ENCODE data around the gene SIPA1L3.
A peak's percentile ranks its signal among the peaks of the same experiment; 100 is the strongest.
"Not testable (repeated sequence)": the region's sequence is repeated elsewhere in the genome, so short reads cannot be mapped to it uniquely, and the experiment has no call there.

The SIPA1L3 gene

DNA sequence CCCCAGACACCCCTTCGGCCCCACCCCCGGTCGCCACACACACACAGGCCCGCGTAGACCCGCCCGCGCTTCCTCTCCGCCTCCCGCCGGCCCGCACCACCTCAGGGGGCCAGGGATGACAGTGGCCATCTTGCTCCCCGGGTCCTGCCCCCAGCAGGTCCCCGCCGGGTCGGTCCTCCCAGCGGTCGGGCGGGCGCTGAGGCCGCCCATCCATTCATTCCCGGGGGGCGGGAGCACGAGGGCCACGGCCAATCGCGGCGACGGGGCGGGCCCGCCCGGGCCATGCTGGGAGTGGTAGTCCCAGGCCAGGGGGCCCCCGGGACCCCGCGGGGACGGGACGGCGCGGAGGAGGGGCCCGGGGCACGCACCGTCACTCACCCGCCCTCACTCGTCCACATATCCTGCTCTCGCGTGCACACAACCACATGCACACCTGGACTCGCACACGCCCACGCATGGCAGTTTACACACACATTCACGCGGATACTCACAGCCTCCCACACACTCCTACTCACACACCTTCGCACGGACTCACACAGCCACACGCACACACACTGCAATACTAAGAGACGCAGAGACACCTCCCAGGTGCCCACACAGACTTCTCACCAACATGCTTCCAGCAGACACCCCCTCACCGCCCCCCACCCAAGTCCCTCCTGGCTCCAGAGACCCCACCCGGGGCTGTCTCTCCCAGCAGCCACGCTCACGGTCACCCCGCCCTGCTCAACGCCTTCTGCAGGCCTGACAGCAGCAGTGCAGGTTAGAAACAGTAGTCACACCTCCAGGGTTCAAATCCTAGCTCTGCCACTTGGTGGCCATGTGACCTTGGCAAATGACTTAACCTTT, 317.2 kb downstream of the SIPA1L3 start, which contains the start of gene DPF1:
DPF1 (minus strand) TSS at position 209 of the 849 bp plus-strand sequence; CDS start at position 129, 80 bp downstream.
- peak; percentile 14 for DNase-seq

DNA sequence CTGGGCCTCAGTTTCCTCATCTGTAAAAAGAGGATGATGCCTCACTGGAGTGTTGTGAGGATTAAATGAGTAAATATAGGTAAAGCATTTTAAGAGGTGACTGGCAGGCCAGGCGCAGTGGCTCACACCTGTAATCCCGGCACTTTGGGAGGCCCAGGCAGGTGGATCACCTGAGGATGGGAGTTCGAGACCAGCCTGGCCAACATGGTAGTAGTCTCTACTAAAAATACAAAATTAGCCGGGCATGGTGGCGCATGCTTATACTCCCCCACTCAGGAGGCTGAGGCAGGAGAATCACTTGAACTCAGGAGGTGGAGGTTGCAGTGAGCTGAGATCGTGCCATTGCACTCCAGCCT, 317.8 kb downstream of the SIPA1L3 start:
- not testable (repeated sequence) for DNase-seq

DNA sequence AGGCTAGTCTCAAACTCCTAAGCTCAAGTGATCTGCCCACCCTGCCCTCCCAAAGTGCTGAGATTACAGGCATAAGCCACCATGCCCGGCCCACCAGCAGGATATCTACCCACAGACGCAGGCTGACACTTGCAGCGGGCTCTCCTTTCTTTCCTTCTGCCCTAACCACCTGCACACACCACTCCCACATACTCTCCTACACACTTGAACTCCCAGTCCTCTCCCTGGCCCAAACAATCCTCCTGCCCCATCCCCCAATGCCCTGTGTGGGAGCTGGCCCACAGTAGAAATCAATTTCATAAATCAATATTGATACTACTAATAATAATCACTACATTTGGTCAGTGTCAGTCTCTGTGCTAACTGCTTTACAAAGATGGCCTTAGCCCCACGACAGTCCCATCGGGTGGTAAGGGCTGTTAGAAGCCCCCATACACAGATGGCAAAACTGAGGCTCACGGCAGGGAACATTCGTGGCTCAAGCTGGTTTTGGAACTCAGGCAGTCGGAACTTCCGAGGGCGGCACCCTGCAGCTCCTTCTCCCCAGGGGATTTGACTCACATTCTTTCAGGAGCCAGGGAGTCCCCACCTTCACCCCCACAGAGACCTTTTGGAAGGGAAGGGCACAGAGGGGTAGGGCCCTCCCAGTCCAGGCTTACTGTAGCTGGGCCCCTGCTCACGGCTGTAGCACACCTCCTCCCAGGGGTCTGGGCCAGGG, 320.4 kb downstream of the SIPA1L3 start:
- DNase-seq, result no peak

DNA sequence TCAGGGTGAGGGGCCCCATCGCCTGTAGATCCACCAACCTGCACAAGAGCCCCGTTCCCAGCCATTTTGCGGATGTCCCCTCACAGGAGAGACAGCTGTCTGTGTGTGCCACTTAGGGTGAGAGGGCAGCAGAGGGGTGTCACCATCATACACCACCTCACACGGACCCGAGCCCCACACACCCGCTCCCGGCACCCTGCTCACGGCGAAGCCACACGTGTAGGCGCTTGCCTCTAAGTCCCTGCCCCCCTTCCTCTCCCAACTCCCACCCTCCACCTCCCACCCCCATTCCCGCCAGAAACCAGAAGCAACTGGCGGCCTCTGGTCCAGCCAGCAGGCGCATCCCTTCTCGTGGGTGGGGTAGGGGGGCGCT, 321.0 kb downstream of the SIPA1L3 start:
- no peak for DNase-seq

DNA sequence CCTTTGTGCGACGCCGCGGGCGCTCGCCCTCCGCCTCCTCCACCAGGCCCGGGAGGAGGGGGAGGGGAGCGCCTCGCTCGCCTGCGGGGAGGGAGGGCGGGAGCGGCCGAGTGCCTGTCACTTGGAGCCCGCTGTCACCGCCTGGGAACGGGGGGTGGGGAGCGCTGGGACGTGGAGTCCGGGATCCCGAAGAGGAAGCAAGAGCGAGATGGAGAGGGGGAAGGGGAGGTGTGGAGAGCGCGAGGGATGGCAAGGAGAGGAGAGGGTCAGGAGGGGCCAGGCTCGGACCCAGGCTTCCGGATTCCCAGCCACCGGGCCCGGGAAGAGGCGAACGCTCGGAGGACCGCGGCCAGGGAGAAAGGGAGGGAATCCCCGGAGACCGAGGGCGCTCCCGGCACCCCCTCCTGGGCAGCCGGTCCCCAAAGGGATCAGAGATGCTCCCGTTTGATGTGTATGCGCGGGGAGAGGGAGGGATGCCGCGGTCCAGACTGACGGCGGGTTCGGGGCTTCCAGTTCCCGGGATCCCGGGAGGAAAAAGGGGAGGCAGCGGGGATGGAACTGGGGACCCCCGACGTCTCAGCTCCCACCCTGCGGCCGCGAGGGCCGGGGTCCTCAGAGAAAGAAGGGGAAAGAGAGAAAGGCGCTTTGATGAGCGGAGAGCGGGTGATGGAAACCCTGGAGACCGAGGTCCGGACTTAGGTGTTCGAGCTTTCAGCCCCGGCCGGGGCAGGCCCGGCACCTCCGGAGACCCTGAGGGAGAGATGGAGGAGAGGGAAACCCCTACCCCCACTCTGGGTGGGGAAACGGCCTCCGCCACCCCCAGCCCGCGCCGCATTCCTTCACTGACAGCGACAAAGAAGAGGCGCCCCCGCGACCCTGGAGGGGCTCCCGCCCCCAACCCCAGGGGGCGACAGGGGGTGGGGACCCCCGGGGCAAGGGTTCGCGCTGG, 321.8 kb downstream of the SIPA1L3 start:
- no peak for DNase-seq

DNA sequence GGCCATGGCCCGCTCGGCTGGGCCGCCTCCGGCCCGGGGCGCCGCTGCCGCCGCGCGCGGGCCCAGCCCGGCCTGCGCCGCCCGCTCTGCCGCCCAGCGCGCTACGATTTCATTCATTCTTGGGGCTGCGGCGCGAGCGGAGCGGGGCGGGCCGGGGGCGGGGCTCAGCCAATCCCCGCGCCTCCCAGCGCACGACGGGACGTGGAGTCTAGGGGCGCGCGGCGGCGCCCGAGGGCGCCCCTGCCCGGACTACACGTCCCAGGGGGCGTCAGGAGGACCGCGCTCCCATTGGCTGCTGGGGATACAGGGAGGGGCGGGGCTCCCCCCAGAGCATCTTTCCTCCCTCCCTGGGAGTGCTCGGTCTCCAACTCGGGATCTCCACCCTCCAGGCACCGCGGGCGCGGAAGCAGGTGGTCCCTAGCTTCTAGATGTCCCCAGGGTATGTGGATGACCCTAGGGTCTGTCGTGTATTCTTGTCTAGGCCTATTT, 322.6 kb downstream of the SIPA1L3 start:
- peak; percentile 46 for DNase-seq

DNA sequence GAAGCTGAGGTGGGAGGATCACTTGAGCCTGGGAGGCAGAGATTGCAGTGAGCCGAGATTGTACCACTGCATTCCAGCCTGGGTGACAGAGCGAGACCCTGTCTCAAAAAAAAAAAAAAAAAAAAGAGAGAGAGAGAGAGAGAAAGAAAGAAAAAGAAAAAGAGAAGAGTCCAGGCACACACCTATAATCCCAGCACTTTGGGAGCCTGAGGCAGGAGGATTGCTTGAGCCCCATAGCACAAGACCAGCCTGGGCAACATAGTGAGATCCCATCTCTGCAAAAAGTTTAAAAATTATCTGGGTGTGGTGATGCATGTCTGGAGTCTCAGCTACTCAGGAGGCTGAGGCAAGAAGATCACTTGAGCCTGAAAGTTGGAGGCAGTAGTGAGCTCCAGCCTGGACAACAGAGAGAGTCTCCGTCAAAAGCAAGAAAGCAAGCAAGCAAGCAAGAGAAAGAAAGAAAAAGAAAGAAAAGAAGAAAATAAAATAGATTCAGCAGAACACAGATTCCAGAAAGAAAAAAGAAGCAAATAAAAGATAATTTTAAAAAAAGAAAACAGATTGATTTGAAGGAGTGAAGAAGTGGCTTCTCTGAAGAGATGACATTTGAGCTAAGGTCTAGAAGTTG, 323.6 kb downstream of the SIPA1L3 start:
- not testable (repeated sequence) for DNase-seq

DNA sequence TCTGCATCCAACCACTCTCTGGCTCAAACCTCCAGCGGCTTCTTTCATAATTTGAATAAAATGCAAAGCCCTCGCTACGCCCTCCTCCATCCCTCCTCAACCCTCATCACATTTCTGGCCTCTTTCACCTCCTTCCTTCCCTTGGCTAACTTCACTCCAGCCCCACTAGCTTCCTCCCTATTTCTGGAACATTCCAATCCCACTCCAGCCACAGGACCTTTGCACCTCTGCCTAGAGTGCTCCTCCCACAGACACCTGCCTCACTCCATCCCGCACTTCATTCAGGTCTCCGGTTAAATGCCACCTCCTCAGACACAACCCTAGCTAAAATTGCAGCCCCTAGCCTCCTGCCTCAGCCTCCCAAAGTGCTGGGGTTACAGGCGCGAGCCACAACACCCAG, 324.9 kb downstream of the SIPA1L3 start:
- no peak for DNase-seq

DNA sequence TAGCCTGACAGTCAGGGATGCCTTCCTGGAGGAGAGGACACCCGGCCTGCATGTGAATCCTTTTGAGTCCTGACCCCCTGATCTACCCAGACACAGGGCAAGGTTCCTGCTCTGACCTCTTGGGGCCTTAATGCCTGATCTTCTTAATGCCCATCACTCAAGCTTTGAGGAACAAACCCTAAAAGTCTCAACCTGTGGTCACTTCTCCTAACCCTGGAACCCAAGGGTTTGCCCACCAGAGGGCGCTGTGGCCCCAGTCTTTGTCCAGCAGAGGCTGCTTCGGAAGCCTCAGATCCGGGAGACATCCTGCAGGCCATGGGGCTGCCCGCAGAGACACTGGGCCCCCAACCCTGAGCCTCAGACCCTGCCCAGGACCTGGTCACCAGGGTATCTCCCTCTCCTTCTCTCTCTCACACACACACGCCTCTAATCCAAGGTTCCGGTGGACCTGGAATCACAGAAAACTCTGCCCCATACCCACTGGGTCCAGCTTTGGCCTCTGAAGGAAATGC, 326.8 kb downstream of the SIPA1L3 start:
- peak; percentile 66 for DNase-seq

DNA sequence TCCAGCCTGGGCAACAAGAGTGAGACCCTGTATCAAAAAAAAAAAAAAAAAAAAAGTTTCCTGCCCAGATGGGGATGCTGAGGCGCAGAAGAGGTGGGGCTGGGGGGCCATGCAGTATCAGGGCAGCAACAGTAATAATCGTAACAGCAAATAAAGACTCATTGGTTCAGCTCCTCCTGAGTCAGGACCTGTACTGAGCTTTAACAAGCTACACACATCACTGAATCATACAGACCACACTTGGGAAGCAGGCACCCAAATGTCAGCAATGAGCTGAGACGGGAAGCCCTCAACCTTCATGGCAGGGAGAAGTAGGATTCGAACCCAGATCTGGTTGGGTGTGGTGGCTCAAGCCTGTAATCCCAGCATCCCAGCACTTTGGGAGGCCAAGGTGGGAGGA, 327.6 kb downstream of the SIPA1L3 start:
- DNase-seq, result no peak

DNA sequence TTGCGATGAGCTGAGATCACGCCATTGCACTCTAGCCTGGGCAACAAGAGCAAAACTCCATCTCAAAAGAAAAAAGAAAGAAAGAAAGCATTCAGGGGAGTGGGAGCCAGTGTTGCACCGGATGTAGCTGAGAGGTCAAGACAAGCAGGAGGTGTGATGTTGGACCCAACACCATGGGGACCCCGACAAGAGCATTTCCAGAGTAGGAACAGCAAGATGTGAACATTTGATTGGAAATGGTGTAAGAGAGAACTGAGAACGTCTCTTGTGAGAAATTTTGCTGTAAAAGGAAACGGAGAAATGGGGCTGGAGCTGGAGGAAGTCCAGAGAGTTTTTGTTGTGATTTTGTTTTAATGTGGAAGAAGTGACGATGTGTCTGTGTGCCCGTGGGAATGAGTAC, 332.8 kb downstream of the SIPA1L3 start:
- no peak for DNase-seq

DNA sequence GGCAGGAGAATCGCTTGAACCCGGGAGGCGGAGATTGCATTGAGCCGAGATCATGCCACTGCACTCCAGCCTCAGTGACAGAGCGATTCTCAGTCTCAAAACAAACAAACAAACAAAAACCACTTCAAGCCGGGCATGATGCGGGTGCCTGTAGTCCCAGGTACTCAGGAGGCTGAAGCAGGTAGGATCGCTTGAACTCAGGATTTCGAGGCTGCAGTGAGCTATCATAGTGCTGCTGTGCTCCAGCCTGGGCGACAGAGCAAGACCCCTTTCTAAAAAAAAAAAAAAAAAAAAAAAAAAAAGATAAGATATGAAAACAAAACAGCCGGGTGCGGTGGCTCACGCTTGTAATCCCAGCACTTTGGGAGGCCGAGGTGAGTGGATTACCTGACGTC, 336.3 kb downstream of the SIPA1L3 start:
- DNase-seq, result no peak

DNA sequence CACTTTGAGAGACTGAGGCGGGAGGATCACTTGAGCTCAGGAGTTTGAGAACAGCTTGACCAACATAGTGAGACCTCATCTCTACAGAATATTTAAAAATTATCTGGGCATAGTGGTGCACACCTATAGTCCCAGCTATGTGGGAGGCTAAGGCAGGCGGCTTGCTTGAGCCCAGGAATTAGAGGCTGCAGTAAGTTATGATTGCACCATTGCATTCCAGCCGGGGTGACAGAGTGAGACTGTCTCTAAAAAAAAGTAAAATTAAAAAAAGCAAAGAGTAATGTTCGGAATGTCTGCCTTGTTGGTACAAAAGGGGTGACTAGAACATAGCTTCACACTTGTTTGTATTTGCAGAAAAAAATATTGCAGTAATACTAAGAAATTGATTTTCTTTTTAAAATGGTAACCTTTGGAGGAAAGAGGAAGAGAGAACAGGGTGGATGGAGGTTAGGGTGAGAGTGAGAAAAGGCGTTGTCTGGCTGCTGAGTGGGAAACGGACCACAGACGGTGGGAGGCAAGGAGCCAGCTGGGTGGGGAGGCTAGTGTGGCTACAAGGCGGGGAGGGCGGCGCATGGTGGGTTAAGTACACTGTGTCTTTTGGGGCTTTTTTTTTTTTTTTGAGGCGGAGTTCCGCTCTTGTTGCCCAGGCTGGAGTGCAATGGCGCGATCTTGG, 339.0 kb downstream of the SIPA1L3 start:
- no peak for DNase-seq

DNA sequence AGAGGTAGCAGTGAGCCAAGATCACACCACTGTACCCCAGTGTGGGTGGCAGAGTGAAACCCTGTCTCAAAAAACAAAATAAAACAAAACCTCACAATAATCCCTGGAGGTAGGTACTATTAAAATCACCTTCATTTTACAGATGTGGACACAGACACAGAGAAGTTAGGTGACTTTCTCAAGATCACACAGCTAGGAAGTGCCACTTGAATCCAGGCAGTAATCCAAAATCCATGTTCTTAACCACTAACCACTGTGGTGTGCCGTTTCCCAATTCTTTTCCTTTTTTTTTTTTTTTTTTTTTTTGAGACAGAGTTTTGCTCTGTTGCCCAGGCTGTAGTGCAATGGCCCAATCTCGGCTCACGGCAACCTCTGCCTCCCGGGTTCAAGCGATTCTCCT, 340.1 kb downstream of the SIPA1L3 start:
- DNase-seq, result no peak

DNA sequence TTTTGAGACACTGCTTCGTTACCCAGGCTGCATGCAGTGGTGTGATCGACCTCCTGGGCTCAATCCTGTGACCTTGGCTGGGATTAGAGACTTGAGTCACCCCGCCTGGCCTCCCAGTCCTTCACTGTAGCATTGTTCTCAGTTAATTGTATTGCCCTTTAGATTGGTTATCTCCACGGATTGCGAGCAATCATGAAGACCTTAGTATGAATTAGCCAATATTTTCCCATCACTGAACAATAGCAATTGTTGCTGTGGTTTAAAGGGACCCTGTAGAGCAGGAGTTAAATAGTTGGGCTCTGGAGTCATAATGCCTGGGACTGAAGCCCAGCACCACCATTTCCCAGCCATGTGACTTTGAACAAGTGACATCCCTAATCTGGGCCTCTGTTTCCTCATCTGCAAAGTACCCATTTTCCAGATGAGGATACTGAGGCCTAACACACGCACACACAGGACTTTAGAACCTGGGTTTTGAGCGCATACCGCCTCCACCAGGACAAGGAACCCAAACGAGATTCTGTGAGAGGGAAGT, 340.8 kb downstream of the SIPA1L3 start:
- no peak for DNase-seq

DNA sequence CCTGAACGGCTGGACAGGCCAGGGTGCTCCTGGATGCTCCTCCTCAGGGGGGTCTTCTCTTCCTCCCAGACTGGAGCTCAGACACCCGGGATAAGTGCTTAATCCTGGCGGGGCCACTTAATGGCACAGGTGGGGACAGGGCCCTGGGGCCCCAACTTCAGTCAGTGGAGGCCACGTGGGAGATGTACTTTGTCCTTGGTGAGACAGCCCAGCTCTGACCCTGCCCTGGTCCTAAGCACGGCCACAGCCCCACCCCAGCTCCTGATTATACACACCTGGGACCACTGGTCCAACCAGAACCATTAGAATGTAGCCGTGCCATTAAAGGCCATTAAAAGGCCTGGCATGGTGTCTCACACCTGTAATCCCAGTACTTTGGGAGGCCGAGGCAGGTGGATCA, 341.4 kb downstream of the SIPA1L3 start:
- no peak for DNase-seq

DNA sequence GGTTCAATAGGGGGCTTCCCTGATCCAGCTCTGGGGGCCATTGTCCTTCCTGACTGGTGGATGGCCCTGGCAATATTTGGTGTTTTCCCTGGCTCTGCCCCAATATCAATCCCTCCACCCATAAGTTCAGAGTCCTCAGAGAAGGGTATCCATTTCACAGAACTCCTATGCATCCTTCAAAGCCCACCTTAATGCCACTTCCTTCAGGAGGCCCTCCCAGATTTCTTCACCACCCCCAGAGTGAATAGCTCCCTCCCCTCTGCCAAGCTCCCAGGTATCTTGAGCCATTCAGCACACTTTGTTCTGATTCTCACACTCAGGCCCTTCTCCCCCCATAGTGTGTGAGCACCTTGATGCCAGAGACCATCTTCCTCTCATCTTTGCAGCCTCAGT, 343.4 kb downstream of the SIPA1L3 start:
- DNase-seq, result no peak

DNA sequence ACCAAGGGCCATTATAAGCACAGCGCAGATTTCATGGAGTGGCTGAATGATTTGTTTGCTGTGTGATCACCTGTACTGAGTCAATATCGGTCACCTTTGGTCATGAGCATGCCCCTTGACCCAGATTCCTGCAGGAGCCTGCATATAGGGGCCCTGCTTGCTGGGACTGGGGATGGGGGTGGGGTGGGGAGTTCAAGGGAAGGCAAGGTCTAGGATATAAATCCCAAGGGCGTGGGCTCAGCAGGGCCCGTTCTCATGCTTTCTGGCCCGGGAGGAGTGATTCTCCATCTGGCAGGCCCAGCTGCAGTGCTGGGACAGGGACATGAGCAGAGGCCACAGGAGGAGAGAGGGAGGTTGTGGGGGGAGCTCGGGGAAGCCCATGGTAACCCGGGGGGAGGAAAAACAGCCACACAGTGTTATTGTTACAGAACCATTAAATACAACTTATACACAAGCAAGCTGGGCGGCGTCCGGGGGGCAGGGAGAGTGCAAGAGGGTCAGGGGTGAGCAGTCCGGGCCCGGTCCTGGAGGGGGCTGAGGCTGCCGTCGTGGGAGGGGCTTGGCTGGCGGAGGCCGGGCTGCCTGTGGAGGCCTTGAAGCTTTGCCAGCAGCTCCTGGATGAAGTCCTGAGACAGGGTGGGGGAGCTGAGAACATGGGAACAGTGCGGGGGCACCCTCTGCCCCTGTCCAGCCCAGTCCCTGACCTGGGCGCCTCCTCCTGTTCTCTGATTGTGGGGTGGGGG, 344.0 kb downstream of the SIPA1L3 start:
- no peak for DNase-seq

DNA sequence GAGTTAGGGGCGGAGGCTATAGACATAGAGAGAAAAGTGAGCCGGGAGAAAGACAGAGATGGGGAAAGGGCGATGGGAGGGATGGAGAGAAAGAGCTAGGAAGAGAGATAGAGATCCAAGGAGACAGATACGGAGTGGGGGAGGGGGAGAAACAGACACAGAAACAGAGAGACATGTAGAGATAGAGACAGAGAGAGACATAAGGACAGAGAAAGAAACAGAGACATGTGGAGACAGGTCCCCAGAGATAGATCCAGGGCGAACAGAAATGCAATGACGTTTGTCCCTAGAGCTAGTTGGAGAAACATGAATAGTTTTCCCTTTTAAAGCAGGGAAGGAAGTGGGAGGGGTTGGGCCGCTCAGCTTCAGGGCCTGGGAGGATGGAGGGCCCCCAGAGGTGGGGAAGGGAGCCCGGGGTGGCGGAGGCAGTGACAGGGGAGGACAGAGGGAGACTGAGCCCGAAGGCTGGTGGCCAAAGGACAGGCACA, 344.6 kb downstream of the SIPA1L3 start:
- DNase-seq, result no peak

DNA sequence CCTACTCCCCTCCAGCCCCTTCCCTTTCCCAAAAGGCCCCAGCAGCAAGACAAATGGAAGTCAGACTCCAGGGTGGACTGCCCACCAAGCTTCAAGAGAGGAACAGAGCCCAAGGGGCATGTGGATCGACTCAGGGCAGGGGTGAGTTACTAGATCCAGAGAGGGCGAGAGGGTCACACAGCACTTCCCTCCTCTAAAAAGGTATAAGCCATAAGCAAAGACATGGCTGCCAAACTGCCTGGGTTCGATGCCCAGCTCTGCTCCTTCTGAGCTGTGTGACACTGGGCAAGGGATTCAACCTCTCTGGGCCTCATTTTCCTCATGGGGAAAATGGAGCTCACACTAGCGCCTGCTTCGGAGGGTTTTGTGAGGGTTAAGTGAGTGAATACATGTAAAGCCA, 345.4 kb downstream of the SIPA1L3 start:
- DNase-seq, result no peak

All from CD4-positive, alpha-beta T cell treated with Interleukin-4 for 4 hours (primary cell).